Natural killer cell (primary cell): ENCODE data around the gene GRIFIN. TPM values are rescaled to one million over a fixed set of nuclear protein-coding genes. Genes with fewer than 3 reads are reported as not detected.

Experiments
- ATAC-seq, 3 donors: fragments of 150-1000 bp in 2 of 3; fragments of 200-7000 bp in 1 of 3; cut with Tn5 transposase; 1 replicate in 1 of 3; 2 replicates in 2 of 3; pipeline ENCODE4 v1.10.0; 2021; ENCODE audit warnings: mild to moderate bottlenecking in 2 of 3, moderate library complexity in 2 of 3
- DNase-seq, 2 donors: peaks; one replicate each; pipeline versions ENCODE4 v3.0.0 to v3.0.0-alpha.2; 2013 to 2021; ENCODE audit warnings: mixed read lengths in 1 of 2
- H3K27ac ChIP-seq: one replicate; pipeline ENCODE4 v1.5.1; 2013; ENCODE audit warnings: mild to moderate bottlenecking, low read length
- H3K27me3 ChIP-seq: one replicate; pipeline ENCODE4 v1.6.1; 2013; ENCODE audit warnings: low read length; ENCODE audit not compliant: control insufficient read depth, insufficient read depth
- H3K36me3 ChIP-seq: one replicate; pipeline ENCODE4 v1.6.1; 2013; ENCODE audit warnings: low read length; ENCODE audit not compliant: control insufficient read depth, insufficient read depth
- H3K4me1 ChIP-seq: one replicate; pipeline ENCODE4 v1.6.1; 2013; ENCODE audit warnings: low read length; ENCODE audit not compliant: control insufficient read depth, insufficient read depth
- H3K4me3 ChIP-seq: one replicate; pipeline ENCODE4 v1.5.1; 2013; ENCODE audit warnings: low read length
- H3K9me3 ChIP-seq: one replicate; pipeline ENCODE4 v1.6.1; 2013; ENCODE audit warnings: low read length; ENCODE audit not compliant: control insufficient read depth, insufficient read depth
- H3K27ac Mint-ChIP-seq, 2 donors: one replicate each; pipeline ENCODE4 v1.8.0; 2022; ENCODE audit warnings: mild to moderate bottlenecking in 2 of 2, mixed read lengths in 2 of 2, moderate library complexity in 1 of 2
- H3K27me3 Mint-ChIP-seq, 2 donors: one replicate each; pipeline ENCODE4 v1.8.0; 2022; ENCODE audit warnings: low read depth in 2 of 2, mixed read lengths in 2 of 2
- H3K36me3 Mint-ChIP-seq: one replicate; pipeline ENCODE4 v1.8.0; 2022; ENCODE audit warnings: mixed read lengths
- H3K4me1 Mint-ChIP-seq, 2 donors: one replicate each; pipeline ENCODE4 v1.8.0; 2022; ENCODE audit warnings: mixed read lengths in 2 of 2
- H3K4me3 Mint-ChIP-seq: one replicate; pipeline ENCODE4 v1.8.0; 2022; ENCODE audit warnings: mild to moderate bottlenecking, moderate library complexity, mixed read lengths
- H3K9me3 Mint-ChIP-seq, 2 donors: one replicate each; pipeline ENCODE4 v1.8.0; 2022; ENCODE audit warnings: mixed read lengths in 2 of 2
- CTCF ChIP-seq: fragments of 200-600 bp; IDR thresholded peaks from one replicate; pipeline ENCODE4 v1.8.0; 2022; ENCODE audit warnings: antibody characterized with exemption
- whole genome bisulfite sequencing: methylation state at CpG from one replicate; pipeline ENCODE4 v1.1.7; 2013; ENCODE audit warnings: missing lambda C conversion rate; ENCODE audit not compliant: insufficient coverage; 5-methylcytosine and 5-hydroxymethylcytosine counted together
- intact Hi-C: fragments of 100-400 bp; cut with micrococcal nuclease; formaldehyde crosslinking; loops from one replicate; pipeline ENCODE4 v1.14.2; 2022
- total RNA-seq, 4 donors: library from RNA; stranded (reverse); fragments of 120-200 nt in 1 of 4; gene quantifications; one replicate each; pipeline versions ENCODE4 v1.2.3 to v1.2.4, GENCODE V29; 2013 to 2022

The GRIFIN gene
- total RNA-seq, 3 donors from 2014 or later (not counting 1 experiment from before 2014, with no cell fraction given): not detected

- no peaks in the 10 kb centered on the region for H3K27me3 ChIP-seq
- peaks cover 79% of the 10 kb centered on the region for H3K4me1 ChIP-seq
- H3K27ac ChIP-seq: peak overlapping the region; percentile 65
- intact Hi-C loops: loop anchor here (2.0 to 10.0 kb wide), 5 partner anchors 31 to 1616 kb away; partner anchors contain the start of genes BRAT1, GRIFIN and TTYH3
- H3K27me3 Mint-ChIP-seq: no peaks in the 10 kb centered on the region
- 15% methylated on average over 21 of the region's 22 CpGs for WGBS
- no peaks in the 10 kb centered on the region for H3K9me3 ChIP-seq
- peak overlapping the region; percentile 92 for H3K4me3 Mint-ChIP-seq
- H3K27ac Mint-ChIP-seq: peak overlapping the region; percentile 94 to 97
- no peak for ATAC-seq
- no peaks in the 10 kb centered on the region for H3K9me3 Mint-ChIP-seq
- DNase-seq: no peak
- no peak for TF ChIP-seq CTCF
- H3K4me3 ChIP-seq: peak overlapping the region; percentile 71
- no peaks in the 10 kb centered on the region for H3K36me3 Mint-ChIP-seq
- H3K4me1 Mint-ChIP-seq: peaks cover 36 to 45% of the 10 kb centered on the region in 2 donors
- H3K36me3 ChIP-seq: peaks cover 38% of the 10 kb centered on the region
Observed at GRCh38 chr7:2523461-2523936, 47.3 kb upstream of the GRIFIN start.

GRCh38 chr7:2522780-2523433 is 46.7 kb upstream of the GRIFIN start:
- intact Hi-C loops: loop anchor here (1.0 to 10.0 kb wide), 6 partner anchors 7 to 1616 kb away; partner anchors contain the start of genes BRAT1, GRIFIN and TTYH3
- Mint-ChIP-seq H3K27ac (peak overlapping the region; percentile 94 to 97), H3K4me3 (peak overlapping the region; percentile 92), H3K36me3 (no peaks in the 10 kb centered on the region), H3K4me1 (peaks cover 30 to 45% of the 10 kb centered on the region in 2 donors), H3K9me3 (no peaks in the 10 kb centered on the region), H3K27me3 (no peaks in the 10 kb centered on the region)
- Histone ChIP-seq H3K36me3 (peaks cover 33% of the 10 kb centered on the region), H3K4me3 (peak overlapping the region; percentile 71), H3K9me3 (no peaks in the 10 kb centered on the region), H3K27me3 (no peaks in the 10 kb centered on the region), H3K4me1 (peaks cover 79% of the 10 kb centered on the region), H3K27ac (peak overlapping the region; percentile 65)
- no peak for TF ChIP-seq CTCF
- no peak for ATAC-seq
- WGBS: 32% methylated on average over 19 of the region's 19 CpGs
- peak in 1 of 2 donors; percentile 54 for DNase-seq

GRCh38 chr7:2521952-2522591 is 45.9 kb upstream of the GRIFIN start:
- Mint-ChIP-seq H3K36me3 (no peaks in the 10 kb centered on the region), H3K27me3 (no peaks in the 10 kb centered on the region), H3K27ac (peak overlapping the region; percentile 94 to 97), H3K4me3 (peak overlapping the region; percentile 92), H3K9me3 (no peaks in the 10 kb centered on the region), H3K4me1 (peaks cover 21 to 43% of the 10 kb centered on the region in 2 donors)
- no peak for TF ChIP-seq CTCF
- H3K27ac ChIP-seq: peak overlapping the region; percentile 65
- peak; percentile 72 to 90 for DNase-seq
- peak overlapping the region; percentile 71 for H3K4me3 ChIP-seq
- WGBS: 2% methylated on average over 15 of the region's 17 CpGs
- H3K27me3 ChIP-seq: no peaks in the 10 kb centered on the region
- peak; percentile 60 to 76 (median 66) for ATAC-seq
- intact Hi-C loops: loop anchor here (1.0 to 10.0 kb wide), 6 partner anchors 8 to 1615 kb away; partner anchors contain the start of genes BRAT1, GRIFIN and TTYH3
- peaks cover 72% of the 10 kb centered on the region for H3K4me1 ChIP-seq
- H3K36me3 ChIP-seq: peaks cover 26% of the 10 kb centered on the region
- no peaks in the 10 kb centered on the region for H3K9me3 ChIP-seq
